Measurements from ENCODE around the gene TLK1. TPM values are rescaled to one million over a fixed set of nuclear protein-coding genes. Genes with fewer than 3 reads are reported as not detected.

The TLK1 gene
- total RNA-seq, 1 donor from 2014 or later, result 29.6 TPM

GRCh38 chr2:170974304-170974993, 186.2 kb downstream of the TLK1 start:
- DNase-seq (no peak), ATAC-seq (no peak)
- intact Hi-C loops (cut with micrococcal nuclease), result loop anchor here (5.0 kb wide), 1 partner anchor 443 kb away; no protein-coding TSS in a partner anchor

- ATAC-seq (peak; percentile 98), DNase-seq (peak; percentile 93)
- intact Hi-C loops (cut with micrococcal nuclease), result loop anchor here (5.0 kb wide), 1 partner anchor 444 kb away; no protein-coding TSS in a partner anchor
Measured at GRCh38 chr2:170973492-170974303, 187.0 kb downstream of the TLK1 start.

GRCh38 chr2:170973225-170973491, 187.5 kb downstream of the TLK1 start:
- ATAC-seq, result no peak
- intact Hi-C loops (cut with micrococcal nuclease), result loop anchor here (5.0 kb wide), 1 partner anchor 444 kb away; no protein-coding TSS in a partner anchor
- DNase-seq, result no peak

- DNase-seq (no peak), ATAC-seq (no peak)
- intact Hi-C loops (cut with micrococcal nuclease), result loop anchor here (5.0 kb wide), 1 partner anchor 445 kb away; no protein-coding TSS in a partner anchor
Measured at GRCh38 chr2:170972296-170973224, 188.1 kb downstream of the TLK1 start.

GRCh38 chr2:170971071-170971470, 189.6 kb downstream of the TLK1 start:
- no peak for ATAC-seq
- no peak for DNase-seq
- intact Hi-C loops (cut with micrococcal nuclease), result loop anchor here (5.0 kb wide), 1 partner anchor 446 kb away; no protein-coding TSS in a partner anchor

- intact Hi-C loops (cut with micrococcal nuclease), result loop anchor here (5.0 kb wide), 1 partner anchor 447 kb away; no protein-coding TSS in a partner anchor
- ATAC-seq (no peak), DNase-seq (no peak)
Measured at GRCh38 chr2:170969872-170970496, 190.7 kb downstream of the TLK1 start.

GRCh38 chr2:170969030-170969429, 191.7 kb downstream of the TLK1 start:
- ATAC-seq (no peak), DNase-seq (no peak)
- intact Hi-C loops (cut with micrococcal nuclease), result no loop called here

- DNase-seq, result no peak
- ATAC-seq, result no peak
- intact Hi-C loops (cut with micrococcal nuclease), result no loop called here
Measured at GRCh38 chr2:170968205-170969003, 192.3 kb downstream of the TLK1 start.

- ATAC-seq, result no peak
- DNase-seq, result peak; percentile 36
- intact Hi-C loops (cut with micrococcal nuclease), result no loop called here
Measured at GRCh38 chr2:170967553-170967952, 193.1 kb downstream of the TLK1 start.

GRCh38 chr2:170966648-170967396, 193.9 kb downstream of the TLK1 start:
- DNase-seq (no peak), ATAC-seq (peak; percentile 21)
- intact Hi-C loops (cut with micrococcal nuclease), result no loop called here

- intact Hi-C loops (cut with micrococcal nuclease), result no loop called here
- no peak for ATAC-seq
- DNase-seq, result no peak
Measured at GRCh38 chr2:170965446-170966225, 195.1 kb downstream of the TLK1 start.

GRCh38 chr2:170963386-170963785, 197.3 kb downstream of the TLK1 start:
- ATAC-seq (no peak), DNase-seq (no peak)
- intact Hi-C loops (cut with micrococcal nuclease), result no loop called here

GRCh38 chr2:170953941-170954340, 206.8 kb downstream of the TLK1 start:
- DNase-seq (no peak), ATAC-seq (no peak)
- intact Hi-C loops (cut with micrococcal nuclease), result no loop called here

GRCh38 chr2:170950221-170950761, 210.4 kb downstream of the TLK1 start:
- no peak for DNase-seq
- no peak for ATAC-seq
- intact Hi-C loops (cut with micrococcal nuclease), result no loop called here

- ATAC-seq (no peak), DNase-seq (no peak)
- intact Hi-C loops (cut with micrococcal nuclease), result no loop called here
Measured at GRCh38 chr2:170949415-170949814, 211.3 kb downstream of the TLK1 start.

GRCh38 chr2:170944545-170944944, 216.1 kb downstream of the TLK1 start:
- intact Hi-C loops (cut with micrococcal nuclease), result no loop called here
- DNase-seq (no peak), ATAC-seq (no peak)

- intact Hi-C loops (cut with micrococcal nuclease), result no loop called here
- DNase-seq, result no peak
- ATAC-seq, result no peak
Measured at GRCh38 chr2:170943596-170943995, 217.1 kb downstream of the TLK1 start.

All from left ventricle myocardium superior (tissue), 1 donor.